ENCODE data around the gene MESP2. TPM values are rescaled to one million over a fixed set of nuclear protein-coding genes. Genes with fewer than 3 reads are reported as not detected.

The MESP2 gene
- total and polyA plus RNA-seq, 2 of the 8 experiments (the other 6 are each of a cell fraction or from before 2014, with no cell fraction given): 0.35 to 0.80 TPM

DNA sequence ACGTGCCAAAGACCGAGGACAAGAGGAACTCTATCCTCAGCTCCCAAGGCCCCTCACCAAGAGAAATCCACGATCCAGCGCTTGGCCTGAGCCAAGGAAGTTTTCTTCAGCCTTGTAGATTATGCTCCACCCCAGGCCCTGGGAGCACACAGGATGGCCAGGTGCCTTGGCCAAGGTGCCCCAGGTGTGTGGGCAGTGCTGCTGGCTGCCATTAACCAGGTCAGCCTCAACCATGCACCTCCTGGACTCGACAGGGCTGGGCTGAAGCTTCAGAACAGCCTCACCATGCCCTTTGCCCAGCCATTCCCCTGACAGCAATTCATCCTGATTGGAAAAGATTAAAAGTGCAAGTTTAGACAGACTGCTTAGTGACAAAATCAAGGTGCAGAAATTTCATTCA, 14.2 kb upstream of the MESP2 start (continued):
- TF ChIP-seq EP300 (IDR thresholded peaks at IDR 0.05; ENCODE audit: borderline replicate concordance in 1 of 2, low read depth in 2 of 2, low read length in 2 of 2) (no peak), CREB1 (IDR thresholded peaks at IDR 0.05) (no peak)
